Esophagus mucosa (tissue), 1 donor: Measurements from ENCODE around the gene KLRC4. TPM values are rescaled to one million over a fixed set of nuclear protein-coding genes. Genes with fewer than 3 reads are reported as not detected.
"Not testable (repeated sequence)": the region's sequence is repeated elsewhere in the genome, so short reads cannot be mapped to it uniquely, and the experiment has no call there.

Experiments
- ATAC-seq: fragments of 200-7000 bp; cut with Tn5 transposase; one replicate; pipeline ENCODE4 v1.9.1; 2020
- total RNA-seq: library from RNA; stranded (reverse); gene quantifications from one replicate; pipeline ENCODE4 v1.2.4, GENCODE V29; 2023
- donor health status: DM: yes; HTN: yes; CAD: no.

The KLRC4 gene
- total RNA-seq, 1 donor from 2014 or later, result not detected

DNA sequence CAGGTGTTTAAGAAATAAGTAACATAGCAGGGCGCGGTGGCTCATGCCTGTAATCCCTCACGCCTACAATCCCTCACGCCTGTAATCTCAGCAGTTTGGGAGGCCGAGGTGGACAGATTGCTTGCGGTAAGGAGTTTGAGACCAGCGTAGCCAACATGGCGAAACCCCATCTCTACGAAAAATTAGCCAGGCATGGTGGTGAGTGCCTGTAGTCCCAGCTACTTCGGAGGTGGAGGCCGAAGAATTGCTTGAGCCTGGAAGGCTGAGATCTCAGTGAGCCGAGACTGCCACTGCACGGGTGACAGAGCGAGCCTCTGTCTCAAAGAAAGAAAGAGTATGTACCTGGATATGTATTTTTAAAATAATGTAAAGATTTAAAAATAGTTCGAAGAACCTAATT, 13.4 kb downstream of the KLRC4 start:
- not testable (repeated sequence) for ATAC-seq

GRCh38 chr12:10395390-10395998, 14.1 kb downstream of the KLRC4 start:
- peak; percentile 60 for ATAC-seq

DNA sequence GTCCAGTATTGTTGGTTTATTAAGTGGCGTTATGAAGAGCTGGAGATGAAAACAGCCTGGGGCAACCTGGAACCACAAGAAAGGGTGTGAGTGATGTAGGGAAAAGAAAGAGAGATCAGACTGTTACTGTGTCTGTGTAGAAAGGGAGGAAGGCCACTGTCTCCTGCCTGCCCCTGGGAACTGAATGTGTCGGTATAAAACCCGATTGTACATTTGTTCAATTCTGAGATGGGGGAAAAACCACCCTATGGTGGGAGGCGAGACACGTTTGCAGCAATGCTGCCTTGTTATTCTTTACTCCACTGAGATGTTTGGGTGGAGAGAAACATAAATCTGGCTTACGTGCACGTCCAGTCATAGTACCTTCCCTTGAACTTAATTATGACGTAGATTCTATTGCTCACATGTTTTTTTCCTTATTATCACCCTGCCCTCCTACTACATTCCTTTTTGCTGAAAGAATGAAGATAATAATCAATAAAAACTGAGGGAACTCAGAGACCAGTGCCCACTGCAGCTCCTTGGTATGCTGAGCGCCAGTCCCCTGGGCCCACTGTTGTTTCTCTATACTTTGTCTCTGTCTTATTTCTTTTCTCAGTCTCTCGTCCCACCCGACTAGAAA, 14.9 kb downstream of the KLRC4 start:
- ATAC-seq, result not testable (repeated sequence)

GRCh38 chr12:10393291-10393690, 16.3 kb downstream of the KLRC4 start:
- no peak for ATAC-seq

GRCh38 chr12:10392394-10392930, 17.1 kb downstream of the KLRC4 start:
- peak; percentile 77 for ATAC-seq

- ATAC-seq, result not testable (repeated sequence)
These were observed 18.6 kb downstream of the KLRC4 start for GRCh38 chr12:10390991-10391390.

DNA sequence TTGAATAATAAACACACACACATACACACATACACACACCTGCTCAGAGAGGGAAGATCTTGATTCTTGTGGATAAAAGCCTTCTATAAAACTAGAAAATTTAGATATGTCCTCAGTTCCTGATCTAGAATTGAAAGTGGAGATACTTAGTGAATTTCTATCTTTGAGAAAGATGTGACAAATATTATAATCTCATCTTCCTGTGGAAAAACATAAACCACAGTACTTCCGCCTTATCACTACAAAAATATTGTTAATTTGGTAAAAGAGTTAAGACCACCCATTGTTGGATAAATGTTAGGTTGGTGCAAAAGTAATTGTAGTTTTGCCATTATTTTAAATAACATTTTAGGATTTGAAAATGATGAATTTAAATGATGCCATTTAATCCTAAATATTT, 19.7 kb downstream of the KLRC4 start, which contains the start of gene KLRK1:
Gene KLRK1 (minus strand): TSS at position 138 of the 400 bp plus-strand sequence. CDS start 1,231 bp downstream, outside the sequence.
- ATAC-seq, result no peak

DNA sequence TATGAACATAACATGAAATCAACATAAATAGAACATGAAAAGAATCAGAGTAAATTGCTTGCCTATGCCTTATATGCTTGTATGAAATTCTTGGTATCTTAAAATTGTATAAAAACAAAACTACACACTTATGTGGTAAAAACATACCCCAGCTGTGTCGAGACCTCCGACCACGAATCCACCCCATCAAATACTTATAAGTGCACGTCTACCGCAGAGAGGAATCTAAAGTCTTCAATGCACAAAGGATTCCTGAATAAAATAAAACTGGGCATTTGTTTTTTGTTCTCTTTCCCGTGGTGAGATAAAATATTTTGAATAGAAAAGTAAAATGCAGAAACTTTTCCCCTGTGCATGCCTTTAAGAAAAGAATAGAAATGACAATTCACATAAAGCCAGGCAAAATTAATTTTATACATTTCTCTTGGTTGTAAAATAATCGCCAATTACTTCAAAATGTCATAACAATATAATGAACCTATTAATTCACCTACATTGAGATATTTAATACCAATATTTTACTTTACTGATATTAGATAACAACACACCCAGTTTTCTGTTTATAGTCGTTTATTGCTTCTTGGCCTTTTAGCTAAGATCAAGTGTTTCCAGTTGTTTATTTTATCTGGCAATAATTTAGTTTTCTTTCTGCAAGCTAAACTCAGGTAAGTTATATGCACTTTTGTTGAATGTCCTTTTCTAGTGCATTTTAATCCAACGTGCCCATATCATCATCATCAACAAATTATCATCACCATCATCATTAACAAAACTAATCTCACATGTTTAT, 20.7 kb downstream of the KLRC4 start:
- no peak for ATAC-seq

GRCh38 chr12:10387498-10387897, 22.1 kb downstream of the KLRC4 start:
- ATAC-seq, result not testable (repeated sequence)

DNA sequence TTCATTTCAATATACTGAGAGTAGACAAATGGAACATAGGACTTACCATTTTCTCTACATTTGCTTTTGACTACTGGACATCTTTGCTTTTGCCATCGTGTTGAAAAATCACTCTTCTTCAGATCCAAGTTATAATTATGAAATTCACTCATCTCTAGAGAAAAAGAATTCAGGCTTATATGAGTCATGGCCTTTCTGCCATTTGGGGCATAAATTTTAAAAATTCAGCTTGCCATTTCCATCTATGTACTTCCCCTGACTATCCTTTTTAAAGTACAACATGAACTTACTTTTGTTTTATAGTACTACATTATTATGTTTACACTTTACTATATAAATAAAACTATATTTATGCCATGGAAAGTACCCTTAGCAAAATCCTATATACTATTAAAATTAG, 22.7 kb downstream of the KLRC4 start:
- no peak for ATAC-seq

DNA sequence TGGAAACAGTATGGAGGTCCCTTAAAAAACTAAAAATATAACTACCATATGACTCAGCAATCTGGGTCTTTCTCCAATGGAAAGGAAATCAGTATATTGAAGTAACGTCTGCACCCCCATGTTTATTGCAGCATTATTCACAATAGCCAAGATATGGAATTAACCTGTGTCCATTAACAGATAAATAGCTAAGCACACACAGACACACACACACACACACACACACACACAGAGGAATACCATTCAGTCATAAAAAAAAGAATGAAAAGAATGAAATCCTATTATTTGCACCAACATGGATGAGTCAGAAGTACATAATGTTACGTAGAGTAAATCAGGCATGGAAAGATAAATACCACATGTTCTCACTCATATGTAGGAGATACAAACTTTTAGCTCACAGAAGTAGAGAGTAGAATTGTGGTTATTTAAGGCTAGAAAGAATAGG, 24.4 kb downstream of the KLRC4 start:
- peak; percentile 86 for ATAC-seq

DNA sequence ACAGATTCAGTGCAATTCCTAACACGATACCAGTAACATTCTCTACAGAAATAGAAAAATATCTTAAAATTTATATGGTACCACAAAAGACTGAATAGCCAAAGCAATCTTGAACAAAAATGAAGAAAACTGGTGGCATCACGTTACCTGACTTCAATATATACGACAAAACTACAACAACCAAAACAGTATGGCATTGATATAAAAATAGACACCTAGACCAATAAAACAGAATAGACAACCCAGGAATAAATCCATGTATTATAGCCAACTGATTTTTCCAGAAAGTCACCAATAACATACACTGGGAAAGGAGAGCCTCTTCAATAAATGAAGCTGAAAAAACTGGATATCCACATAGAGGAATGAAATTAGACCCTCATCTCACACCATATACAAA, 25.4 kb downstream of the KLRC4 start:
- no peak for ATAC-seq

DNA sequence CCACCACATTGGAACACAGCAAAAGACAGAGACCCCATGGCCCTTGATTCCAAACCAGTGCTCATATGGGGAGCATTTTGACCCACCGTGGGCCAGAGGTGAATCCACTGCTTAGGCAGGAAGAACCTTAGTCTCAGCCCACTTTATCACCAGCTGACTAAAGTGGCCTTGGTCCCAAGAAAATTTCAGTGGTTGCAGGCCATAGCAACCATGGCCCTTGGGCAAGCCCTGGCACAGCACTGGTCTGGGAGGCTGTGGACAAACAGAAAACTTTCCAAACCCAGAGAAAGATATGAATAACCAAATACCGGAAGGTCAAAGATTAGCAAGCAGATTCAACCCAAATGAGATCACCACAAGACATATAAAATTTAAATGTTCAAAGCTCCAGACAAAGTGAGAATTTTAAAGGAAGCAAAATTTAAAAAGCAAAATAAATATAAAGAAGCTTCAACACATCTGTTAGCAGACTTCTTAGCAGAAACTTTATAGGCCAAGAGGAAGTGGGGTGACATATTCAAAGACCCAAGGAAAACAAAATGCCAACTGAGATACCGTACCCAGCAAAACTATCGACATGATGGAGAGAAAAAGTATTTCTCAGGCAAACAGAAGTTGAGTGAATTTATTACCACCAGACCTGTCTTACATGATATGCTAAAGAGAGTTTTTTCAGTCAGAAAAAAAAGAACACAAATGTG, 27.5 kb downstream of the KLRC4 start:
- ATAC-seq, result no peak

DNA sequence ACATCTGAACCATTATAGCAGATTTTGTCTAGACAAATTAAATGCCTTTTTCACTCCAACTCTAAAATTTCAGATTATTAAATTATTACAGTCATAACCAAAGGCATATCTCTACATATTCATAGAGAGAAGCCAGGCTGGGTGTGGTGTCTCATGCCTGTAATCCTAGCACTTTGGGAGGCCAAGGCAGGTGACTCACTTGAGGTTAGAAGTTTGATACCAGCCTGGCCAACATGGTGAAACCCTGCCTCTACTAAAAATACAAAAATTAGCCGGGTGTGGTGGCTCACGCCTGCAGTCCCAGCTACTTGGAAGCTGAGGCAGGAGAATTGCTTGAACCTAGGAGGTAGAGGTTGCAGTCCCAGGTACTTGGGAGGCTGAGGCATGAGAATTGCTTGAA, 30.8 kb downstream of the KLRC4 start:
- peak; percentile 59 for ATAC-seq

DNA sequence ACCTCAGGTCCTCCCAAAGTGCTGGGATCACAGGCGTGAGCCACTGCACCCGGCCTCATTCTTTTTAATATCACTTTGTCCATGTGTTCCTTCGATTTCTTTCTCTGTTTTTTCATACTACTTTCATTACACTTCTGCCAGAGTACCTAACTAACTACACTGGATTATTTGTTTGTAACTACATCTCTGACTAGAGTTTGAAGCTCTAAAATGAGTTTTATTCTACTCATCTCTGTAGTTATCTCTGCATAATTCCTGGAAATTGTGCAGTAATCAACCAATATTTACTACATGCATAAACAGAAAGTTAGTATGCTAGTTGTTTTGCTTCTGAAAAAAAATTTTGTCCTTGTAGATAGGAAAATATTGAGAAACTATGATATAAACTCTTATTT, 34.9 kb downstream of the KLRC4 start:
- ATAC-seq, result no peak

GRCh38 chr12:10372559-10372958, 37.0 kb downstream of the KLRC4 start:
- ATAC-seq, result peak; percentile 48

DNA sequence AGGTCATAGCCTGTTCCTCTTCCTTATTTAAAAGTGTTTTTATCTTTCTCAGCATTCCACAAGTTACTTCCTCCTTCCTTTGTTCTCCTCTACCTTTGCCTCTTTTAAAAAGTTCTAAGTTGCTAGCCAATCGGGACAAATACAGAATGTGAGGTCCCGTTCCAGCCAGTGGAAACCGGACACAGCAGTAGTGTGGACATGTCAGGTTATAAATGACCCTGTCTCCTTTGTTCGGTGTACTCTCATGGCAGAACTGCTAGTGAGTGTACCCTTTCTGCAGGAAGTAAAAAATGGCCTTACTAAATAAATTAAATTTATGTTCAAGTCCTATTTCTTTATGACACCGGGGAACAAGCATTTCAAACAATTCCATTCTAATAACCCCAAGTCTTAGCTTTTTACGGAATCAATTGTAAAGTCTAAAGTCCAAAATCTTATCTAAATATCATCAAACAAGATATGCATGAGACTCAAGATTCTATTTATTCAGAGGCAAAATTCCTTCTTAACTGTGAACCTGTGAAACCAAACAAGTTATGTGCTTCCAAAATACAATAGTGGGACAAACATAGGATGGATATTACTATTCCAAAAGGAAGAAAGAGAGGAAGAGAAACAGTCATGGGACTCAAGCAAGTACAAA, 37.5 kb downstream of the KLRC4 start:
- ATAC-seq, result not testable (repeated sequence)

- no peak for ATAC-seq
These were observed 39.8 kb downstream of the KLRC4 start for GRCh38 chr12:10369557-10370415.

DNA sequence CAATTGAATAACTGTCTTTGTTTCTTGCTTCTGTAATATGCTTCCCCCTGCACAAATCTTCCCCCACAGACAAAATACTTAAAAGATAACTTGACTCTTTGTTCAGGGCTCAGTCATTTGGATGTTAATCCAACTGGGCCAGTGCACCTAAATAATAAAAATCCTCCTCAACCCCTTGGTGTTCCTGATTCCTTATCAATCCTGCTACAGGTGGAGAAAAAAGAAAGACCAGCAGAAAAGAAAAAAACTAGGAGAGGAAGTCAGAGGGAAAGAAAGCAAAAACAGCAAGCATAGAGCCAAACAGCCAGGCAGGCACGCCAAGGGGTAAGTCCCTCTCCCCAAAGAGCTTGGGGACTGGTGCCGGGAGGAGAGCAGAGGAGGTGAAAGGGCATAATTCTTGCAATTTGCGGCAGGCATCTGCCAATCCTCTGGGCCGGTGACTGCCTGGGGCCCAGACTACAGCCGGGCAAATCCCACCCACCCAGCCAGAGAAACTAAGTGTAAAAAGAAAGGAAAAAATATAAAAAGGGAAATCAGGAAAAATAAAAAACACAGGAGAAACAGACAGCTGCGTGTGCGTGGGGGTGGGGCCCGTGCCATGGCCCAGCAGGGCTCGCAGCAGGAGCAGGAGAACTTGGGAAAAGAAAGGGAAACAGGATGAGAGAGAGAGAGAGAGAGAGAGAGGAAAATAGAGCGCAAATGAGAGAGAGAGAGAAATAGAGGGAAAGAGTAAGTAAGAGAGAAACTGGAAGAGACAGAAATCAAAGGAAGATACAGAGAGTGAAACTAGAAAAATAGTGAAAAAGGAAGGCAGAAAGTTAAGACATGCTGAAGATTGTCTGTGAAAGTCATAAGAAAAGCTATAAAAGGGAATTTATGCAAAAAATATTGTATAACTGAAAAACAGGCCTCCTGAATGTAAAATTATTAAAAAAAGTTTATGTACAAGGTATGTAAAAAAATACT, 41.1 kb downstream of the KLRC4 start:
- no peak for ATAC-seq

DNA sequence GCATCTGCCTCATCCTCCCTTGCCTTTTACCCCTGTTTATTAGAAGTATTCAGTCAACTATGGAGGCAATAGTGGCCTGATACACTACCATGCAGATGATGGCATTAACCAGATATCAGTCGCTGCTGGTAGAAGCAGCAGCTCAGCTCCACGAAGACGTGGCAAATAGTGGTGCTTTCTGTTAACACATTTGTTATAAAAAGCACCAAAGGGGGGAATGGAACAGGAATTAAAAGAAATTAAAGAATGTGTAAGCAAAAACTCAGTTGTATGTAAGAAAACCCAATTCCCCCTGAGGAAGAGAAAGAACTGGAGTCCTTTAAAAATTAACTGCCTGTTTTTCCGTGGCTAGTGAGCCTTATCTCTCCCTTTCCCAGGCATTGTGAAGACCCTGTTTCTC, 41.8 kb downstream of the KLRC4 start:
- ATAC-seq, result not testable (repeated sequence)
